ENCODE results near the gene BNC2.

GRCh38 chr9:16615451-16615850, 255.0 kb downstream of the BNC2 start:
- TF ChIP-seq CTCF (IDR thresholded peaks at IDR 0.05) (no peak), POLR2A (IDR thresholded peaks at IDR 0.05) (no peak)
